MM.1S (cell line): ENCODE results near the gene PROC.

Source experiments
- EZH2 ChIP-seq: fragments of 300-600 bp; sonication (generic); optimal IDR thresholded peaks from 2 replicates; pipeline ENCODE3; 2017; ENCODE audit warnings: low read depth, mild to moderate bottlenecking, antibody characterized with exemption, low read length, mixed read lengths
- TF ChIP-seq, protein P1 (sequence below): fragments of 300-600 bp; sonication (generic); IDR thresholded peaks from 2 replicates; pipeline ENCODE4 v1.5.1; 2016; ENCODE audit warnings: antibody characterized with exemption, low read length, mixed read lengths

GRCh38 chr2:127469974-127470373 lies 51.7 kb downstream of the PROC start:
- TF ChIP-seq, protein P1, sequence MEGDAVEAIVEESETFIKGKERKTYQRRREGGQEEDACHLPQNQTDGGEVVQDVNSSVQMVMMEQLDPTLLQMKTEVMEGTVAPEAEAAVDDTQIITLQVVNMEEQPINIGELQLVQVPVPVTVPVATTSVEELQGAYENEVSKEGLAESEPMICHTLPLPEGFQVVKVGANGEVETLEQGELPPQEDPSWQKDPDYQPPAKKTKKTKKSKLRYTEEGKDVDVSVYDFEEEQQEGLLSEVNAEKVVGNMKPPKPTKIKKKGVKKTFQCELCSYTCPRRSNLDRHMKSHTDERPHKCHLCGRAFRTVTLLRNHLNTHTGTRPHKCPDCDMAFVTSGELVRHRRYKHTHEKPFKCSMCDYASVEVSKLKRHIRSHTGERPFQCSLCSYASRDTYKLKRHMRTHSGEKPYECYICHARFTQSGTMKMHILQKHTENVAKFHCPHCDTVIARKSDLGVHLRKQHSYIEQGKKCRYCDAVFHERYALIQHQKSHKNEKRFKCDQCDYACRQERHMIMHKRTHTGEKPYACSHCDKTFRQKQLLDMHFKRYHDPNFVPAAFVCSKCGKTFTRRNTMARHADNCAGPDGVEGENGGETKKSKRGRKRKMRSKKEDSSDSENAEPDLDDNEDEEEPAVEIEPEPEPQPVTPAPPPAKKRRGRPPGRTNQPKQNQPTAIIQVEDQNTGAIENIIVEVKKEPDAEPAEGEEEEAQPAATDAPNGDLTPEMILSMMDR: no peak
- TF ChIP-seq EZH2: no peak
